ENCODE data around the gene GPC5.
"Not testable (repeated sequence)": the region's sequence is repeated elsewhere in the genome, so short reads cannot be mapped to it uniquely, and the experiment has no call there.

The GPC5 gene

GRCh38 chr13:91879360-91879759, 480.9 kb downstream of the GPC5 start:
- no peak for TF ChIP-seq CTCF (conservative IDR thresholded peaks at IDR 0.05)
- no peak overlapping the region for H3K27ac ChIP-seq

- no peak for TF ChIP-seq CTCF (conservative IDR thresholded peaks at IDR 0.05)
- no peak overlapping the region for H3K27ac ChIP-seq
These were observed 484.5 kb downstream of the GPC5 start for GRCh38 chr13:91882918-91883317.

GRCh38 chr13:91889641-91890040, 491.2 kb downstream of the GPC5 start:
- no peak overlapping the region for H3K27ac ChIP-seq
- no peak for TF ChIP-seq CTCF (conservative IDR thresholded peaks at IDR 0.05)

GRCh38 chr13:91891141-91891540, 492.7 kb downstream of the GPC5 start:
- H3K27ac ChIP-seq, result no peak overlapping the region
- no peak for TF ChIP-seq CTCF (conservative IDR thresholded peaks at IDR 0.05)

- H3K27ac ChIP-seq, result no peak overlapping the region
- TF ChIP-seq CTCF (conservative IDR thresholded peaks at IDR 0.05), result no peak
These were observed 494.6 kb downstream of the GPC5 start for GRCh38 chr13:91893040-91893439.

- no peak for TF ChIP-seq CTCF (conservative IDR thresholded peaks at IDR 0.05)
- H3K27ac ChIP-seq, result peak overlapping the region; percentile 68
These were observed 495.9 kb downstream of the GPC5 start for GRCh38 chr13:91894316-91894715.

- TF ChIP-seq CTCF (conservative IDR thresholded peaks at IDR 0.05), result no peak
- no peak overlapping the region for H3K27ac ChIP-seq
These were observed 498.1 kb downstream of the GPC5 start for GRCh38 chr13:91896547-91896946.

GRCh38 chr13:91898986-91899385, 500.6 kb downstream of the GPC5 start:
- not testable (repeated sequence) for H3K27ac ChIP-seq
